ENCODE data around the gene NOP53. TPM values are rescaled to one million over a fixed set of nuclear protein-coding genes. Genes with fewer than 3 reads are reported as not detected.
"Not testable (repeated sequence)": the region's sequence is repeated elsewhere in the genome, so short reads cannot be mapped to it uniquely, and the experiment has no call there.

NOP53 gene
- total and polyA plus RNA-seq, 2 of the 13 experiments (the other 11 are each of a cell fraction or from before 2014, with no cell fraction given), result 53.9 to 141 TPM

- TF ChIP-seq PAXIP1 (CRISPR knock-in tag; conservative IDR thresholded peaks at IDR 0.05) (0 out of 2 replicates have a peak, but pooled peaks have one; percentile 23), ZNF333 (CRISPR knock-in tag; IDR thresholded peaks at IDR 0.05; ENCODE audit: borderline replicate concordance) (no peak)
- TF ChIP-seq, protein P1, sequence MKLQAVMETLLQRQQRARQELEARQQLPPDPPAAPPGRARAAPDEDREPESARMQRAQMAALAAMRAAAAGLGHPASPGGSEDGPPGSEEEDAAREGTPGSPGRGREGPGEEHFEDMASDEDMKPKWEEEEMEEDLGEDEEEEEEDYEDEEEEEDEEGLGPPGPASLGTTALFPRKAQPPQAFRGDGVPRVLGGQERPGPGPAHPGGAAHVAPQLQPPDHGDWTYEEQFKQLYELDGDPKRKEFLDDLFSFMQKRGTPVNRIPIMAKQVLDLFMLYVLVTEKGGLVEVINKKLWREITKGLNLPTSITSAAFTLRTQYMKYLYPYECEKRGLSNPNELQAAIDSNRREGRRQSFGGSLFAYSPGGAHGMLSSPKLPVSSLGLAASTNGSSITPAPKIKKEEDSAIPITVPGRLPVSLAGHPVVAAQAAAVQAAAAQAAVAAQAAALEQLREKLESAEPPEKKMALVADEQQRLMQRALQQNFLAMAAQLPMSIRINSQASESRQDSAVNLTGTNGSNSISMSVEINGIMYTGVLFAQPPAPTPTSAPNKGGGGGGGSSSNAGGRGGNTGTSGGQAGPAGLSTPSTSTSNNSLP (IDR thresholded peaks at IDR 0.05; ENCODE audit: low read depth, low read length), result peak; percentile 80
Measured at GRCh38 chr19:47776568-47776967, 31.2 kb downstream of the NOP53 start (continued).

DNA sequence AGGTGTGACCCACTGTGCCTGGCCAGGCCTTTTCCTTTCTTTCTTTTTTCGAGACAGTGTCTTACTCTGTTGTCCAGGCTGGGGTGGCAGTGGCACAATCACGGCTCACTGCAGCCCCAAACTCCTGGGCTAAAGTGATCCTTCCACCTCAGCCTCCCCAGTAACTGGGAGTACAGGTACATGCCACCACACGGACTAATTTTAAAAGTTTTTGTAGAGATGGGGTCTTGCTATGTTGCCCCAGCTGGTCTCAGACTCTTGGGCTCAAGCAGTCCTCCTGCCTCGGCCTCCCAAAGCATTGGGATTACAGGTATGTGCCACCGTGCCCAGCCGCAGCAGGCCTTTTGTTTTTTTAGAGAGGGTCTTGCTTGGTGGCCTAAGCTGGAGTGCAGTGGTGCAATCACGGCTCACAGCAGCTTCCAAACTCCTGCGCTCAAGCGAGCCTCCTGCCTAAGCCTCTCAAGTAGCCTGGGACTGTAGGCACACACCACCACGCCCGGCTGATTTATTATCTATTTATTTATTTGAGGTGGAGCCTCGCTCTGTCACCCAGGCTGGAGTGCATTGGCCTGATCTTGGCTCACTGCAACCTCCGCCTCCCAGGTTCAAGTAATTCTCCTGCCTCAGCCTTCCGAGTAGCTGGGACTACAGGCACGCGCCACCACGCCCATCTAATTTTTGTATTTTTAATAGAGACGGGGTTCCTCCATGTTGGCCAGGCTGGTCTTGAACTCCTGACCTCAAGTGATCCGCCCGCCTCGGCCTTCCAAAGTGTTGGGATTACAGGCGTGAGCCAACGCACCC lies 32.1 kb downstream of the NOP53 start:
- DNase-seq (ENCODE audit: low spot score); FAIRE-seq; H2AFZ ChIP-seq (ENCODE audit: low read length); H3K27me3 ChIP-seq (ENCODE audit: control insufficient read depth in 1 of 2, insufficient read depth in 2 of 2, low read length in 2 of 2); H4K20me1 ChIP-seq (ENCODE audit: insufficient read depth, low read length); in situ Hi-C loops (cut with HindIII; ENCODE audit: extremely low pct_ligation_motif_present, low pct_unique_long_range_greater_than_20kb); CTCF ChIA-PET (ENCODE audit: low intra/inter-chr PET ratio, low total read pairs); H3K9me3 ChIP-seq (ENCODE audit: low read length); ATAC-seq; intact Hi-C loops (cut with micrococcal nuclease; ENCODE audit: unreplicated experiment): not testable (repeated sequence)
- Histone ChIP-seq H3K4me3 (replicated peaks in 1 of 3; ENCODE audit: insufficient read depth in 1 of 3, low read depth in 2 of 3, low read length in 3 of 3) (peak overlapping the region; percentile 88 to 95 (median 93); a peak in 5 of 6 replicates), H3K9ac (ENCODE audit: insufficient read depth, low read depth, low read length) (peak overlapping the region; percentile 97), H3K4me2 (ENCODE audit: low read depth, low read length) (peak overlapping the region; percentile 94), H3K36me3 (replicated peaks in 1 of 2; ENCODE audit: control insufficient read depth in 1 of 2, insufficient read depth in 2 of 2, low read length in 2 of 2) (peaks cover 0 to 15% of the 10 kb centered on the region in 2 experiments; a peak in 3 of 5 replicates), H3K4me1 (ENCODE audit: insufficient read depth, low read length) (peaks cover 54% of the 10 kb centered on the region), H3K79me2 (ENCODE audit: insufficient read depth, low read length) (peaks cover 18% of the 10 kb centered on the region), H3K27ac (ENCODE audit: extremely low read length, insufficient read depth, low read length) (peak overlapping the region; percentile 91)
- POLR2A ChIA-PET, result interaction anchor here (0.8 kb wide), 1 partner anchor 14 kb away, joined by 3 read pairs; no protein-coding TSS in a partner anchor
- TF ChIP-seq ZNF333 (CRISPR knock-in tag; IDR thresholded peaks at IDR 0.05; ENCODE audit: borderline replicate concordance) (0 out of 2 replicates have a peak, but pooled peaks have one; percentile 10), ARNT2 (CRISPR knock-in tag; IDR thresholded peaks at IDR 0.05; ENCODE audit: low read depth) (peak; percentile 12; the same call in 1 of the 2 replicates), NAIF1 (CRISPR knock-in tag; IDR thresholded peaks at IDR 0.05; ENCODE audit: borderline replicate concordance) (0 out of 2 replicates have a peak, but pooled peaks have one; percentile 29), ZNF121 (CRISPR knock-in tag; IDR thresholded peaks at IDR 0.05) (peak; percentile 96), HIC2 (CRISPR knock-in tag; IDR thresholded peaks at IDR 0.05; ENCODE audit: low read depth) (0 out of 2 replicates have a peak, but pooled peaks have one; percentile 2), ZNF770 (CRISPR knock-in tag; IDR thresholded peaks at IDR 0.05) (peak; percentile 55; the same call in 1 of the 2 replicates), ZNF160 (CRISPR knock-in tag; IDR thresholded peaks at IDR 0.05) (0 out of 2 replicates have a peak, but pooled peaks have one; percentile 9), ZNF563 (CRISPR knock-in tag; IDR thresholded peaks at IDR 0.05) (0 out of 2 replicates have a peak, but pooled peaks have one; percentile 19)
- 44% methylated on average over 18 of the region's 23 CpGs for WGBS (ENCODE audit: low lambda C conversion rate)
- BruUV-seq (replicated peaks), result TSS peak; percentile 76
